Measurements from ENCODE around the gene RMND1. TPM values are rescaled to one million over a fixed set of nuclear protein-coding genes. Genes with fewer than 3 reads are reported as not detected.
"Not testable (repeated sequence)": the region's sequence is repeated elsewhere in the genome, so short reads cannot be mapped to it uniquely, and the experiment has no call there.

The RMND1 gene
- total RNA-seq, 1 donor from 2014 or later, result 44.0 TPM

DNA sequence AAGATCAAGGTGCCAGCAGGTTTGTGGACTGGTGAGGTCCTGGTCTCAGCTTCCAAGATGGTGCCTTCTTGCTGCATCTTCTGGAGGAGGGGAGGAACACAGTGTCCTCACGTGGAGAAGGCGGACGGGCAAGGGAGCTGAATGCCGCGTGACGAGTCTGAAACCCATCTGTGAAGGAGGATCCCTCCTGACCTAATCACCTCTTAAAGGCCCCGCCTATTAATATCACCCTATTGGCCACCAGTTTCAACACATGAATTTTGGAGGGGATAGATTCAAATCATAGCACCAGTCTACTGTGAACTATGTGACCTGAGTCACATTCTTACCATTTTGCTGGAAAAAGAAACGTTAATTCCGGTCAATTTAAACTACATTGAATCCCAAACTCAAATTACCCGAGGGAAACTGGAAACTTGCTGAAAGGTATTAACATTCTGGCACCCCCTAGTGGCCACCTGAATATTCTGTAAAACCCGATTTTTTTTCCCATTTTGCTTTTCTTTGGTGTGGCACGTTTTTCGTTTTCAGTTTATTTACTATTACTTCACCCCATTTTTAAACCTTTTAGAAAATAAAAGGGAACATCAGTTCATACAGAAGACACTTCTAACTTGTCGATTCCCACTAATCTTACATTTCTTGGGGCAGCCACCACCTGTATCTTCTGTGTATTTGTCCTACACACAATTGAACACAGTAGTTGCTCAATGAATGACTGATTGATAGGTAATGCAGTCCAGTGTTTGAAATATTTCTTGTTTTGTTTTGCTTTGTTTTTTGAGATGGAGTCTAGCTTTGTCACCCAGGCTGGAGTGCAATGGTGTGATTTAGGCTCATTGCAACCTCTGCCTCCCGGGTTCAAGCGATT lies 24.0 kb upstream of the RMND1 start:
- Histone ChIP-seq H3K79me2 (ENCODE audit: low read depth) (no peaks in the 10 kb centered on the region), H3K4me2 (peak overlapping the region; percentile 42), H3K27ac (no peak overlapping the region), H3K27me3 (no peaks in the 10 kb centered on the region), H3K4me3 (no peak overlapping the region), H3K9me3 (ENCODE audit: low read depth) (no peaks in the 10 kb centered on the region), H3K4me1 (no peaks in the 10 kb centered on the region), H2AFZ (replicated peaks) (peak overlapping the region; percentile 58), H4K20me1 (ENCODE audit: low read depth) (no peaks in the 10 kb centered on the region), H3K36me3 (no peaks in the 10 kb centered on the region), H3K9ac (no peak overlapping the region), H3F3A (ENCODE audit: low read depth) (no peaks in the 10 kb centered on the region)
- Mint-ChIP-seq H3K36me3 (no peaks in the 10 kb centered on the region), H3K4me3 (no peak overlapping the region), H3K27ac (no peak overlapping the region), H3K4me1 (no peaks in the 10 kb centered on the region), H3K27me3 (ENCODE audit: insufficient read depth, low read depth) (no peaks in the 10 kb centered on the region), H3K9me3 (no peaks in the 10 kb centered on the region)
- peak; percentile 70 for DNase-seq (ENCODE audit: low spot score)
- TF ChIP-seq EZH2phosphoT487 (IDR thresholded peaks at IDR 0.05), result no peak
- TF ChIP-seq, protein P1, sequence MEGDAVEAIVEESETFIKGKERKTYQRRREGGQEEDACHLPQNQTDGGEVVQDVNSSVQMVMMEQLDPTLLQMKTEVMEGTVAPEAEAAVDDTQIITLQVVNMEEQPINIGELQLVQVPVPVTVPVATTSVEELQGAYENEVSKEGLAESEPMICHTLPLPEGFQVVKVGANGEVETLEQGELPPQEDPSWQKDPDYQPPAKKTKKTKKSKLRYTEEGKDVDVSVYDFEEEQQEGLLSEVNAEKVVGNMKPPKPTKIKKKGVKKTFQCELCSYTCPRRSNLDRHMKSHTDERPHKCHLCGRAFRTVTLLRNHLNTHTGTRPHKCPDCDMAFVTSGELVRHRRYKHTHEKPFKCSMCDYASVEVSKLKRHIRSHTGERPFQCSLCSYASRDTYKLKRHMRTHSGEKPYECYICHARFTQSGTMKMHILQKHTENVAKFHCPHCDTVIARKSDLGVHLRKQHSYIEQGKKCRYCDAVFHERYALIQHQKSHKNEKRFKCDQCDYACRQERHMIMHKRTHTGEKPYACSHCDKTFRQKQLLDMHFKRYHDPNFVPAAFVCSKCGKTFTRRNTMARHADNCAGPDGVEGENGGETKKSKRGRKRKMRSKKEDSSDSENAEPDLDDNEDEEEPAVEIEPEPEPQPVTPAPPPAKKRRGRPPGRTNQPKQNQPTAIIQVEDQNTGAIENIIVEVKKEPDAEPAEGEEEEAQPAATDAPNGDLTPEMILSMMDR (IDR thresholded peaks at IDR 0.05), result peak; percentile 96

DNA sequence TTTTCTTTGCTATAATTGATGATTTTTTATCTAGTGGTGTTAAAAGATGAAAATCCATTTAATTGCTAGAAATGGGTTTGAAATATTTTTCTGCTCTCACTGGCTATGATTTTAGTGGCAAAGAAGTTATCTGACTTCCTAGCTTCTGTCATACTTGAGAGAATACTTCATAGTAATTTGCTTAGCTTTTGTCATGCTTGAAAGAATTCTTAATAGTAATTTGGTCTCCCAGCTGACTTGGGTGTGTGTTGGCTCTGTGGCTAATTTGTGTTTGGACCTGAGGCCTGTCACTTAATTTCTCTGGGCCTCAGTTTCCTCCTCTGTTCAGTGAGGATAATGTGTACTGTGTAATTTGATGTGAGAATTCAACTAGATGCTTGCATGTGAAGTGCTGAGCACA lies 12.8 kb upstream of the RMND1 start:
- Mint-ChIP-seq H3K27ac (no peak overlapping the region), H3K4me3 (no peak overlapping the region), H3K36me3 (peaks cover 22% of the 10 kb centered on the region)

DNA sequence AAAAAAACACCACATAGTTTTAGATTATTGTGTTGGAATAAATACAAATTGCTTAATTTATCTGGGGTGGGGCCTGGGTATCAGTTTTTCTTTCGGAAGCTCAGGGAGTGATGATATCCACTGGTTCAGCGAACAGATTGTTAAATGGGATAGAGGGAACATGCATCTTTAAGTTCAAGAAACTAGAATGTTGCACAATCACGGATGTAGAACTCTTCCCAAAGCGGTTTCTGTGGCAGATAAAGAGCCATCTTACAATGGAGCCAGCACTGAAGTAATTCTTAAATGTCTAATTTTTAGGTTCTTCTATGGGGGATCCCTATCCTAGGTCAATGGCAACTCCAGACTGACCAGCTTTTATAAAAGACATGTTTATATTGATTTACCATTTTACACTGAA lies 9.7 kb upstream of the RMND1 start:
- DNase-seq (ENCODE audit: low spot score), result no peak
- H3K4me3 Mint-ChIP-seq, result no peak overlapping the region
- H3K4me2 ChIP-seq, result no peak overlapping the region
- H3K4me1 ChIP-seq, result peaks cover 7% of the 10 kb centered on the region
- H3K9ac ChIP-seq, result no peak overlapping the region
- no peak for TF ChIP-seq EZH2phosphoT487 (IDR thresholded peaks at IDR 0.05)
- TF ChIP-seq EZH2 (IDR thresholded peaks at IDR 0.05), result no peak
- TF ChIP-seq, protein P1 (IDR thresholded peaks at IDR 0.05), result no peak
- H3K9me3 Mint-ChIP-seq, result no peaks in the 10 kb centered on the region
- no peaks in the 10 kb centered on the region for H3K9me3 ChIP-seq (ENCODE audit: low read depth)
- H4K20me1 ChIP-seq (ENCODE audit: low read depth), result peaks cover 12% of the 10 kb centered on the region
- peaks cover 32% of the 10 kb centered on the region for H3K79me2 ChIP-seq (ENCODE audit: low read depth)
- H3K36me3 ChIP-seq, result peaks cover 11% of the 10 kb centered on the region
- no peak overlapping the region for H3K27ac Mint-ChIP-seq
- H2AFZ ChIP-seq (replicated peaks), result no peak overlapping the region
- peaks cover 26% of the 10 kb centered on the region for H3K36me3 Mint-ChIP-seq
- H3F3A ChIP-seq (ENCODE audit: low read depth), result peaks cover 5% of the 10 kb centered on the region
- no peak overlapping the region for H3K4me3 ChIP-seq
- no peaks in the 10 kb centered on the region for H3K27me3 Mint-ChIP-seq (ENCODE audit: insufficient read depth, low read depth)
- H3K27ac ChIP-seq, result no peak overlapping the region
- H3K4me1 Mint-ChIP-seq, result peaks cover 6% of the 10 kb centered on the region
- H3K27me3 ChIP-seq, result no peaks in the 10 kb centered on the region

More for the DNA sequence above, 12.8 kb upstream of the RMND1 start:
- no peak overlapping the region for H3K4me2 ChIP-seq
- H3K27me3 ChIP-seq, result no peaks in the 10 kb centered on the region
- H3F3A ChIP-seq (ENCODE audit: low read depth), result no peaks in the 10 kb centered on the region
- peaks cover 1% of the 10 kb centered on the region for H3K79me2 ChIP-seq (ENCODE audit: low read depth)
- no peaks in the 10 kb centered on the region for H3K4me1 Mint-ChIP-seq
- no peaks in the 10 kb centered on the region for H3K9me3 Mint-ChIP-seq
- TF ChIP-seq EZH2phosphoT487 (IDR thresholded peaks at IDR 0.05), result no peak
- TF ChIP-seq, protein P1 (IDR thresholded peaks at IDR 0.05), result no peak
- no peak for TF ChIP-seq EZH2 (IDR thresholded peaks at IDR 0.05)
- H3K36me3 ChIP-seq, result no peaks in the 10 kb centered on the region
- no peak overlapping the region for H3K27ac ChIP-seq
- H3K4me3 ChIP-seq, result no peak overlapping the region
- no peaks in the 10 kb centered on the region for H3K27me3 Mint-ChIP-seq (ENCODE audit: insufficient read depth, low read depth)
- no peak overlapping the region for H3K9ac ChIP-seq
- H3K9me3 ChIP-seq (ENCODE audit: low read depth), result no peaks in the 10 kb centered on the region
- no peak overlapping the region for H2AFZ ChIP-seq (replicated peaks)
- no peak for DNase-seq (ENCODE audit: low spot score)
- no peaks in the 10 kb centered on the region for H3K4me1 ChIP-seq
- peaks cover 4% of the 10 kb centered on the region for H4K20me1 ChIP-seq (ENCODE audit: low read depth)

DNA sequence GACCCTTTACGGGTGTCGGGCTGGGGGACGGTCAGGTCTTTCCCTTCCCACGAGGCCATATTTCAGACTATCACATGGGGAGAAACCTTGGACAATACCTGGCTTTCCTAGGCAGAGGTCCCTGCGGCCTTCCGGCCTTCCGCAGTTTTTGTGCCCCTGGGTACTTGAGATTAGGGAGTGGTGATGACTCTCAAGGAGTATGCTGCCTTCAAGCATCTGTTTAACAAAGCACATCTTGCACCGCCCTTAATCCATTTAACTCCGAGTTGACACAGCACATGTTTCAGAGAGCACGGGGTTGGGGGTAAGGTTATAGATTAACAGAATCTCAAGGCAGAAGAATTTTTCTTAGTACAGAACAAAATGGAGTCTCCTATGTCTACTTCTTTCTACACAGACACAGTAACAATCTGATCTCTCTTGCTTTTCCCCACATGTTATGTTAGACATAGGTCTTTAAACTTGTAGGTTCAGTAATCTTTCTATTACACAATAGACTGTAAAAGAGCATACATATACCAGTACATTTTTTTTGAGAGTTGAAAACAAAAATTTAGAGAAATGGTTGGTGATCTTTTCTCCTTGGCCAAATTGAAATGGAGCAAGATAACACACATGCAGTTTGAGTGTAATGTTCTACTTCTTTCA lies 3.9 kb upstream of the RMND1 start:
- not testable (repeated sequence) for H3K4me3 Mint-ChIP-seq, H3K4me3 ChIP-seq
- peaks cover 36% of the 10 kb centered on the region for H3K4me1 Mint-ChIP-seq

More for the DNA sequence above, 3.9 kb upstream of the RMND1 start:
- H3K9me3 ChIP-seq (ENCODE audit: low read depth); H3K27me3 ChIP-seq; H3K27ac Mint-ChIP-seq; H3K27me3 Mint-ChIP-seq (ENCODE audit: insufficient read depth, low read depth); H3K27ac ChIP-seq; H3K9me3 Mint-ChIP-seq; H2AFZ ChIP-seq (replicated peaks); H3K9ac ChIP-seq: not testable (repeated sequence)
- H3K36me3 Mint-ChIP-seq, result peaks cover 17% of the 10 kb centered on the region
- Histone ChIP-seq H3K79me2 (ENCODE audit: low read depth) (peaks cover 76% of the 10 kb centered on the region), H3K36me3 (peaks cover 11% of the 10 kb centered on the region), H3K4me2 (peak overlapping the region; percentile 54), H3F3A (ENCODE audit: low read depth) (peaks cover 33% of the 10 kb centered on the region), H4K20me1 (ENCODE audit: low read depth) (peaks cover 30% of the 10 kb centered on the region), H3K4me1 (peaks cover 39% of the 10 kb centered on the region)
- peak; percentile 27 for DNase-seq (ENCODE audit: low spot score)

Measured in neural progenitor cell (in vitro differentiated cells).